Femur (tissue), 1 donor: ENCODE measurements around the gene THBS3.
"Not testable (repeated sequence)": the region's sequence is repeated elsewhere in the genome, so short reads cannot be mapped to it uniquely, and the experiment has no call there.

Experiments used
- DNase-seq: peaks from one replicate; pipeline ENCODE4 v3.0.0-alpha.2; 2017

The THBS3 gene

DNA sequence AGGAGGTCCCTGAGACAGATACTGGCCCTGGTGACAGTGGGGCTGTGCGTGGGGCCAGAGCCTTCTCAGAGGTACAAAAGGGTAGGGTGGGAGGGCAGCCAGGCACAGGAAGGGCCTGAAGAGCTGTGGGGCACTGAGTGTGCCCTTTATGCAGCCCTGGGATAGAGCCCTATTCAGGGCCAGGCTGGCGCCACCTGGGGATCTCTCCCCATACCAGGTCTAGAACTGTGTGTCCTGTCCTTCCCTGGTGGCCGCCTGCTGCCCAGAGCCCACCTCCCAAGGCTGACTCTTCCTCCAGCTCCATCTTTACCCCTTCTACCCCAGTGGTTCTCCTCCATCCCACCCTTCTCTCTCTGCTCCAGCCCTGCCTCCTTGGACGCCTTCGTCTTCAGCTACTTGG is 25.8 kb upstream of the THBS3 start:
- DNase-seq = not testable (repeated sequence)

DNA sequence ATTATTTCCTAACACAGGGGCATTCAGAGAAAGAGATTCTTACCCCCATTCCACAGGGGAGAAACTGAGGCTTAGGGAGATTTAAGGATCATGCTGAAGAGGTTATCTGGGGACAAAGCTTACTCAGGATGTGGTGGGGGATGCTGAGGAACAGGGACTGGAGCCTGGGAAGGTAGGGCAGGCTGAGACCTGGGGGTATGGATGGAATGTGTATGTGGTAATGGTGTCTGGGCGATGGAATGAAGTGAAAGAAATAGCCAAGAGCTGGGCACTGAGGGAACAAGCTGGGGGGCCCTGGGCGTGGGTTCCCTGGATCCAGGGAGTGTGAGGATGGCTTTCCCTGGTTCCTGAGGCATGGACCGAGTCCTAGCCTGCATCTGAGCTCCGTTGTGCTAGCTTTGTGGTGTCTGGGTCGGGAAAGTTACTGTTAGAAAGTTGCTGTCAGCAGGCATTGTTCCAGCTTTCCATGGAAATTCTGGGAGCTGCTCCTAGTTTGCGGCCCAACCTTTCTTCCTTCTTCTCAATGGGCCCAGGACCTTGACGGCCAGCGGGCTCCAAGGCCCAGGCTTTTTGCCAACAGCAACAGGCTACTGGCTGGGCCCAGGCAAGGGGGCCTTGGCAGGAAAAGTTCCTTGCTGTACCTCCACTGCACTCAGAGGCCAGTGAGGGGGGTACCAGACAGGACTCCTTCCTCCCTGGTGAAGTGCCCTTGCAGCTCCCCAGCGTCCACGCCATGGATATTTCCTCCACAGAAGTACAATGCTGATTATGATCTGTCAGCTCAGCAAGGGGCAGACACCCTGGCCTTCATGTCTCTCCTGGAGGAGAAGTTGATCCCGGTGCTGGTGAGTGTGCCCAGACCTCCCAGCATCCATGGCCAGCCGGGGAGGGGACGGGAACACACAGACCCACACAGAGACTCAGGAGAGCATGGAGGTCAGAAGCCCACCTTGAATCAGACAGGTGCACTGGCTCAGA is 24.6 kb upstream of the THBS3 start:
- DNase-seq = peak; percentile 94

- not testable (repeated sequence) for DNase-seq
Observed at GRCh38 chr1:155231302-155231701, 23.6 kb upstream of the THBS3 start.

GRCh38 chr1:155228096-155228427 is 20.4 kb upstream of the THBS3 start:
- DNase-seq = no peak

DNA sequence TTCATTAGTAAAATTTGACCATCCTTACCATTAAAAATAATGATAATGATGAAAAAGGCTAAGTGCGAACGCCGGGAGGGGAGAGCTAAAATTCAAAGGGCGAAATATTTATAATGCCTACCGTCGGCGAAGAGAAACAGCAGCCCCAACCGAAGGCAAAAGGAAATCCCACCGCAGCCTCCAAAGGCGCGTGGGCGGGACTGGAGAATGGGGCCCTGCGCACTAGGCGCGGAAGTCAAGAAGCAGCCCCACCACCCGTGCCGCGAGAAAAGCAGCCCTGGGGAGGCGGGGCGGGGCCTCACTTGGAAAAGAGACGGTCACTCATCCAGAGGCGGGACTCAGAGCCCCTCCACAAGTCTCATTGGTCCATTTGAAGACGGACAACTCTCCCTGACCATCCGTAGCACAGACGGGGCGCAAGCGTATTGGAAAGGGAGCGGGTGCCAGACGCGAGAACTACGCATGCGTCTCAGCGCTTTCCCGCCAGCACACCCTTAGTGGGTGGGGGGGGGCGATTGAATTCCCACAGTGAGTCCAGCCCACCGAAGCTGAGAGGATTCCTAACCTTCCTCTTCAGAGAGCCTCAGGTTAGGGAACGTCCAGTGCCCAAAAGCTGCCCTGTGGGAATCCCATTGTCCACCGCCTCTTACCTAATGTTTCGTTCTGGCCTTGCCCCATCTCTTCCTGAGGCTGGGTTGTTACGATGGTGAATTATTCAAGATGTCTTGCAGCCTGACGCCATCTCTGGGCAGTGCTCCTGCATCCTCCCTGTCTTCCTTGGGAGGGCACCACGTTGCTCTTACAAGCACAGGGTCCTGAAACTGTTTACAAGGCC is 19.8 kb upstream of the THBS3 start:
- DNase-seq = peak; percentile 100

- DNase-seq = no peak
Observed at GRCh38 chr1:155226910-155227260, 19.2 kb upstream of the THBS3 start.

DNA sequence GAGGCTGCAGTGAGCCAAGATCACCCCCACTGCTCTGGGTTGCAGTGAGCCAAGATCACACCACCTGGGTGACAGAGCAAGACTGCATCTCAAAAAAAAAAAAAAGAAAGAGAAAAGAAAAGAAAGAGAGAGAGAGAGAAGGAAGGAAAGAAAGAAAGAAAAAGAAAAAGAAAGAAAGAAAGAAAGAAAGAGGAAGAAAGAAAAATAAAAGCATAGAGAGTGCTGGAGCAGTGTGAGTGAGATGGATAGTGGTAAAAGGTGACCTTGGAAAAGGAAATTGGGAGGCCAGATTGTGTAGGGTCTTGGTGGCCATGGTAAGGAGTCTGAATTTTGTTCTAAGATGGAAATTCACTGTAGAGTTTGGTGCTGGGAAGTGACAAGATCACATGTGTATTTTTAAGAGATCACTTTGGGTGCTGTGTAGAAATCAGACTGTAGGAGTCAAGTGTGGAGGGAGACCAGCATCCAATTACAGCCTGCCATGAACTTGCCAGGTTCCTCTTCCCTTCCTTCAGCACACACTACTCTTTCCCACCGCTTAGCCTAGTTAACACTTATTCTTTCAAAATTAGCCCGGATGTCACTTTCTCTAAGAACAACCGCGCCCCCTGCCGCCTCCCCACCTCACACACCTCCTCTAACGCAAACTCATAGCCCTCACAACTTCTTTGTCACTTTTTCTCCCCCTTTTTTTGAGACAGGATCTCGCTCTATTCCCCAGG is 18.7 kb upstream of the THBS3 start:
- peak; percentile 86 for DNase-seq

DNA sequence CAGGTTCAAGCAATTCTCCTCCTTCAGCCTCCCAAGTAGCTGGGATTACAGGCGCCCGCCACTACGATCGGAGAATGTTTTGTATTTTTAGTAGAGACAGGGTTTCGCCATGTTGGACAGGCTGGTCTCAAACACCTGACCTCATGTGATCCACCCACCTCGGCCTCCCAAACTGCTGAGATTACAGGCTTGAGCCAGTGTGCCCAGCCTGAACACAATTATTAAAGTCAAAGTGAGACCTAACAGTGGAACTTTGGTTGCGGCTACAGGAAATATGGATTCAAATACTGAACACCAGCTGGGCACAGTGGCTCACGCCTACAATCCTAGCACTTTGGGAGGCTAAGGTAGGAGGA is 17.7 kb upstream of the THBS3 start:
- not testable (repeated sequence) for DNase-seq

GRCh38 chr1:155223047-155223446 is 15.3 kb upstream of the THBS3 start:
- no peak for DNase-seq

GRCh38 chr1:155220211-155220965 is 12.7 kb upstream of the THBS3 start:
- DNase-seq = not testable (repeated sequence)

DNA sequence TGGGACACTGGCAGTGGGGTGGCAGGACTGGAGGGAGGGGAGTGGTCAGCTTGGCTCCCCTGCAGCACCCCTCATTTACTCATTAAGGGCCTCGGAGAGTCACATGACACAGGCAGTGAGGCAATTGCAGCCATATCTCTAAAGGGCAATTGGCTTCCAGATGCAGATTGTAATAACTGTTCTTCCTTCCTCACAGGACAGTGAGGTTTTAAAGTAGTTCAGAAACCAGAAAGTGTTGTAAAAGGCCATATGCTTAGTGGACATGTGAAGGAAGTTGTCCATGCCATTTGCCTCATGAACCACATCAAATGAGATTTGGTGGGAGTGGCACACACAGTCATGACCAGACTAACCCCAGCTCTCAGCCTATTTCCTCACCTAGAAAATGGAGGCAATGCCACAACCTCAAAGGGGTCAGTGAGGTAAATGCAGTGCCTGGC is 11.9 kb upstream of the THBS3 start:
- DNase-seq = no peak

- DNase-seq = no peak
Observed at GRCh38 chr1:155218854-155219591, 11.3 kb upstream of the THBS3 start.

GRCh38 chr1:155214702-155215101 is 7.0 kb upstream of the THBS3 start:
- DNase-seq = not testable (repeated sequence)

- DNase-seq = not testable (repeated sequence)
Observed at GRCh38 chr1:155212051-155212440, 4.3 kb upstream of the THBS3 start.

DNA sequence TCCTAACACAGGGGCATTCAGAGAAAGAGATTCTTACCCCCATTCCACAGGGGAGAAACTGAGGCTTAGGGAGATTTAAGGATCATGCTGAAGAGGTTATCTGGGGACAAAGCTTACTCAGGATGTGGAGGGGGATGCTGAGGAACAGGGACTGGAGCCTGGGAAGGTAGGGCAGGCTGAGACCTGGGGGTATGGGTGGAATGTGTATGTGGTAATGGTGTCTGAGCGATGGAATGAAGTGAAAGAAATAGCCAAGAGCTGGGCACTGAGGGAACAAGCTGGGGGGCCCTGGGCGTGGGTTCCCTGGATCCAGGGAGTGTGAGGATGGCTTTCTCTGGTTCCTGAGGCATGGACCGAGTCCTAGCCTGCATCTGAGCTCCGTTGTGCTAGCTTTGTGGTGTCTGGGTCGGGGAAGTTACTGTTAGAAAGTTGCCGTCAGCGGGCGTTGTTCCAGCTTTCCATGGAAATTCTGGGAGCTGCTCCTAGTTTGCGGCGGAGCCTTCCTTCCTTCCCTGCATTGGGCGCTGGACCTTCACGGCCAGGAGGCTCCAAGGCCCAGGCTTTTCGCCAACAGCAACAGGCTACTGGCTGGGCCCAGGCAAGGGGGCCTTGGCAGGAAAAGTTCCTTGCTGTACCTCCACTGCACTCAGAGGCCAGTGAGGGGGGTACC is 3.8 kb upstream of the THBS3 start:
- DNase-seq = peak; percentile 94

DNA sequence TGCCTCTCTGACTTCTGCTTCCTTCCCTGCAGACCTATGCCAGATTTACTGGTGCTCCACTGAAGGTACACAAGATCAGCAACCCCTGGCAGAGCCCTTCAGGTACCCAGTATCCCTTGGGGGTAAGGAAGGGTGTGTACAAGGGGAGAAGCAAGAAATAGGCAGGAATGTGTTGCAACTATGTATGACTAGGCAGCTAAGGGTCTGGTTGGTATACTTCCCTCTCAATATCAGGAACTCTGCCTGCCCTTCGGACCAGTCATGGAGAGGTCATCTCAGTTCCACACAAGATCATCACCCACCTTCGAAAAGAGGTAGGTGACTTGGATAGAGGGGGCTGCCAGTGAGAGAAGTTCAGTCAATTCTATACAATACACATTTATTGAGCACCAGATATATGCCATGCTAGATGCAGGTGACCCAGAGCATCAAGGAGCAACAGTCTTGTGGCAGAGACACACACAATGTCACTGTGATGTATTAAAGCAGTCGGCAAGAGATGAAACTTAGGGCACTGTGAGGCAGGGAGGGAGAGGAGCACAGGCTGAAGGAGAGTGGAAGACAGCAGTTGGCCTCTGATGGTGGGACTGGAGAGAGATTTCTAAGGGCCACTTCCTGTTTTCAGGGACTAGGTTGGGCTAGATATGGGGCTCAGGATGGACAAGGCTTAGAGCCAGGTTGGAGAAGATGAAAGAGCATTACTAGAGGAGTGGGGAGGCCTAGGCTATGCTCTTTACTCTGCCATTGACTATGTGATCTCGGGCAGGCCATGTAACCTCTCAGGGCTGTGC is 2.8 kb upstream of the THBS3 start:
- no peak for DNase-seq

DNA sequence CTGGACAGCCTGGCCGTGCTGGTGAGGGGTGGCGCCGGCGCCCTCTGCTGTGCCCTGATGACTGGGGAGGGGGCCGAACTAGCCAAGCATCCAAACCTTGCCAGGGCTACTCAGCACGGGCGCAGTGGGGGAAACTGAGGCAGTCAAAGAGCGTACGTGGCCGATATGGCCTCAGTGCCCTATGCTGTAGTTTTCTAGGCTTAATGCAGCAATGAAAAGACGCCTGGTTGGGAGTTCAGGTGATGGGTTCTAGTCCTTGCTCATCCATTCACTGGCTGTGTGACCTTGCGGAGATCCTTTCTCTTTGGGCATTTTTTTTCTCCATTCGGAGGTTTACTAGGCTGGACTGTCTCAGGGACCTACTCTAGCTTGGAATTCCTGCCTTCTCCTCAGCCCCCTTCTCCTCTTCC is 1.6 kb upstream of the THBS3 start:
- DNase-seq = no peak

- peak; percentile 97 for DNase-seq
Observed at GRCh38 chr1:155208541-155209311, 1.0 kb upstream of the THBS3 start, which contains the start of gene MTX1. TSS of gene MTX1 (plus strand) at chr1:155208695. CDS start at chr1:155208805, 110 bp downstream.
